ENCODE measurements around the gene SIAH3. TPM values are rescaled to one million over a fixed set of nuclear protein-coding genes. Genes with fewer than 3 reads are reported as not detected.

The SIAH3 gene
- total RNA-seq, 1 experiment from 2014 or later: not detected

DNA sequence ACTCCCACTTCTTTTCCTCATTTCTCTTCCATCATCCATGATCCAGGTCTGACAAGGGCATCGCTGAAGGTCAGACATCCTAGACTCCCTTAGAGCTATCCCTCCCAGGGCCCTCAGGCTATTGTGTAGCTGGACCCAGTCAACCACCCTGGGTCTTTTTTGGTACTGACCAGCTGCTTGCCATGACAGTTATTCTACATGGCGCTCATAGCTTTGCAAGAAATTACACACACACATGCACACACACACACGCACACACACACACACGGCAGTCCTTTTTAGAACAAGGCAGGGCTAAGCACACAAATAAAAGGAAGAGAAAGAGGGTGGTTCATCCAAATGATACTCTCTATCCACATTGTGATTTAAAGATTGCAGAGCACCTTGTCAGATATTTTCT lies 18.3 kb downstream of the SIAH3 start:
- no peak overlapping the region for H2AFZ ChIP-seq (ENCODE audit: low read length)
- H2BK120ac ChIP-seq (ENCODE audit: low read depth, low read length, poor library complexity, severe bottlenecking): no peak overlapping the region
- peaks cover 31 to 33% of the 10 kb centered on the region in 2 experiments for H3K4me1 Mint-ChIP-seq
- no CpG with 5 or more reads among the region's 4 CpGs for WGBS (ENCODE audit: extremely low coverage, insufficient read length, low lambda C conversion rate)
- H3K36me3 Mint-ChIP-seq (ENCODE audit: insufficient read depth in 1 of 3, low read depth in 3 of 3): no peaks in the 10 kb centered on the region
- no peak overlapping the region for H4K91ac ChIP-seq (ENCODE audit: insufficient read length, low read depth, low read length)
- H3K27me3 Mint-ChIP-seq (ENCODE audit: low read depth): no peaks in the 10 kb centered on the region; the same call in 1 of the 2 replicates
- H3K27ac Mint-ChIP-seq: peak overlapping the region in 1 of 3 experiments; percentile 37; a peak in 1 of 7 replicates
- H3K79me2 ChIP-seq (ENCODE audit: insufficient read depth, low read length): no peaks in the 10 kb centered on the region; the same call in 1 of the 2 replicates
- peaks cover 4% of the 10 kb centered on the region; the same call in 1 of the 2 replicates for H3K4me1 ChIP-seq (ENCODE audit: insufficient read depth, low read length)
- no peaks in the 10 kb centered on the region for H3K9me3 ChIP-seq (ENCODE audit: control insufficient read depth, low read depth, low read length)
- H4K5ac ChIP-seq (ENCODE audit: insufficient read length, low read depth, low read length): no peak overlapping the region
- H3K23ac ChIP-seq (ENCODE audit: insufficient read length, low read depth, low read length): no peak overlapping the region
- no peak overlapping the region for H4K8ac ChIP-seq (replicated peaks; ENCODE audit: insufficient read length, low read depth, low read length)
- H3K4me3 Mint-ChIP-seq: no peak overlapping the region
- no peak for DNase-seq
- H3K4ac ChIP-seq (ENCODE audit: low read depth, low read length): no peak overlapping the region
- H2BK15ac ChIP-seq (ENCODE audit: low read depth, low read length): no peak overlapping the region
- no peaks in the 10 kb centered on the region for H3K79me1 ChIP-seq (ENCODE audit: insufficient read depth, low read depth, low read length, poor library complexity, severe bottlenecking)
- no peak overlapping the region for H2BK5ac ChIP-seq (ENCODE audit: insufficient read length, low read length)
- H3K14ac ChIP-seq (ENCODE audit: insufficient read depth, low read length): no peak overlapping the region
- no peak overlapping the region for H3T11ph ChIP-seq (ENCODE audit: low read length)
- H3K9ac ChIP-seq (ENCODE audit: extremely low read depth, insufficient read length, low read length): no peak overlapping the region
- no peak overlapping the region for H3K4me2 ChIP-seq (ENCODE audit: insufficient read depth, insufficient read length, low read length)
- H3K23me2 ChIP-seq (ENCODE audit: insufficient read length, low read depth, low read length, poor library complexity, severe bottlenecking): no peaks in the 10 kb centered on the region
- H3K9me3 Mint-ChIP-seq: no peaks in the 10 kb centered on the region
- no peak overlapping the region for H3K27ac ChIP-seq (ENCODE audit: insufficient read length, low read depth, low read length)
- no peaks in the 10 kb centered on the region for H4K20me1 ChIP-seq (ENCODE audit: control insufficient read depth, insufficient read depth, insufficient read length)
- H2BK12ac ChIP-seq (ENCODE audit: insufficient read length, low read depth, low read length): no peak overlapping the region
- H2AK5ac ChIP-seq (ENCODE audit: insufficient read length, low read length): no peak overlapping the region
- no peak overlapping the region for H3K56ac ChIP-seq (ENCODE audit: insufficient read length, low read depth, low read length)
- no peaks in the 10 kb centered on the region for H3K27me3 ChIP-seq (ENCODE audit: insufficient read depth, low read length)
- no peak overlapping the region for H3K18ac ChIP-seq (ENCODE audit: insufficient read length, low read depth, low read length)
- no peak overlapping the region for H2BK20ac ChIP-seq (ENCODE audit: low read depth, low read length, poor library complexity, severe bottlenecking)
- TF ChIP-seq CTCF (conservative IDR thresholded peaks at IDR 0.05): no peak
